ENCODE results near the gene ST6GALNAC3.

The ST6GALNAC3 gene

GRCh38 chr1:76053021-76053420 lies 21.5 kb upstream of the ST6GALNAC3 start:
- no peak for DNase-seq (ENCODE audit: low read depth)
- TF ChIP-seq CTCF (IDR thresholded peaks at IDR 0.05; ENCODE audit: insufficient read depth, low read depth, low read length, missing control alignments) = no peak
- H3K4me3 ChIP-seq (ENCODE audit: low read length) = no peak overlapping the region

GRCh38 chr1:76054359-76054758 lies 20.2 kb upstream of the ST6GALNAC3 start:
- no peak for DNase-seq (ENCODE audit: low read depth)
- no peak overlapping the region for H3K4me3 ChIP-seq (ENCODE audit: low read length)
- TF ChIP-seq CTCF (IDR thresholded peaks at IDR 0.05; ENCODE audit: insufficient read depth, low read depth, low read length, missing control alignments) = no peak

- TF ChIP-seq CTCF (IDR thresholded peaks at IDR 0.05; ENCODE audit: insufficient read depth, low read depth, low read length, missing control alignments) = no peak
- no peak for DNase-seq (ENCODE audit: low read depth)
- H3K4me3 ChIP-seq (ENCODE audit: low read length) = no peak overlapping the region
These were observed 18.6 kb upstream of the ST6GALNAC3 start for GRCh38 chr1:76055987-76056386.

- DNase-seq (ENCODE audit: low read depth) = no peak
- TF ChIP-seq CTCF (IDR thresholded peaks at IDR 0.05; ENCODE audit: insufficient read depth, low read depth, low read length, missing control alignments) = no peak
These were observed 15.1 kb upstream of the ST6GALNAC3 start for GRCh38 chr1:76059451-76059850.

GRCh38 chr1:76065270-76065669 lies 9.3 kb upstream of the ST6GALNAC3 start:
- no peak overlapping the region for H3K4me3 ChIP-seq (ENCODE audit: low read length)
- DNase-seq (ENCODE audit: low read depth) = no peak
- TF ChIP-seq CTCF (IDR thresholded peaks at IDR 0.05; ENCODE audit: insufficient read depth, low read depth, low read length, missing control alignments) = no peak

More at GRCh38 chr1:76059451-76059850, 15.1 kb upstream of the ST6GALNAC3 start:
- no peak overlapping the region for H3K4me3 ChIP-seq (ENCODE audit: low read length)

GRCh38 chr1:76066394-76066793 lies 8.2 kb upstream of the ST6GALNAC3 start:
- TF ChIP-seq CTCF (IDR thresholded peaks at IDR 0.05; ENCODE audit: insufficient read depth, low read depth, low read length, missing control alignments) = no peak
- DNase-seq (ENCODE audit: low read depth) = peak; percentile 36

GRCh38 chr1:76068542-76068941 lies 6.0 kb upstream of the ST6GALNAC3 start:
- no peak for TF ChIP-seq CTCF (IDR thresholded peaks at IDR 0.05; ENCODE audit: insufficient read depth, low read depth, low read length, missing control alignments)
- DNase-seq (ENCODE audit: low read depth) = peak; percentile 15

More at GRCh38 chr1:76066394-76066793, 8.2 kb upstream of the ST6GALNAC3 start:
- no peak overlapping the region for H3K4me3 ChIP-seq (ENCODE audit: low read length)

More at GRCh38 chr1:76068542-76068941, 6.0 kb upstream of the ST6GALNAC3 start:
- H3K4me3 ChIP-seq (ENCODE audit: low read length) = no peak overlapping the region

Data from epithelial cell of esophagus (primary cell).